ENCODE measurements around the gene DCUN1D1.

DNA sequence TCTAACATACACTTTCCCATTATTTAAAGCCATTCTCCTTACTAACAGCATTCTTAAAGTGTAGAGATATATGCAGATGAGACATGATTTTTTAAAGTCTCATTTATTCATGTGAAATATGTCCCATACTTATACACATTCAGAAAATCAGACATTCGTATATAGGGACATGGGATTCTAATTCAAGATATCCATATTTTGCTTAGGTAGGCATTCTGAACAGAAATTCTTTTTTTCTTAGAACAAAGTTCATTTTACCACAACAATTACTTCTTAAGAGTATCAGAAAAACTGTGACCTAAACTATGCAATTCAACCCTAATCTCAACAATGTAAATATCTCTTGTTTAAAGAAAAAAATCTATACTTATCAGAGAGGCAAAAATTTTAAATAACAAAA lies 16.2 kb downstream of the DCUN1D1 start:
- TF ChIP-seq, protein P1, sequence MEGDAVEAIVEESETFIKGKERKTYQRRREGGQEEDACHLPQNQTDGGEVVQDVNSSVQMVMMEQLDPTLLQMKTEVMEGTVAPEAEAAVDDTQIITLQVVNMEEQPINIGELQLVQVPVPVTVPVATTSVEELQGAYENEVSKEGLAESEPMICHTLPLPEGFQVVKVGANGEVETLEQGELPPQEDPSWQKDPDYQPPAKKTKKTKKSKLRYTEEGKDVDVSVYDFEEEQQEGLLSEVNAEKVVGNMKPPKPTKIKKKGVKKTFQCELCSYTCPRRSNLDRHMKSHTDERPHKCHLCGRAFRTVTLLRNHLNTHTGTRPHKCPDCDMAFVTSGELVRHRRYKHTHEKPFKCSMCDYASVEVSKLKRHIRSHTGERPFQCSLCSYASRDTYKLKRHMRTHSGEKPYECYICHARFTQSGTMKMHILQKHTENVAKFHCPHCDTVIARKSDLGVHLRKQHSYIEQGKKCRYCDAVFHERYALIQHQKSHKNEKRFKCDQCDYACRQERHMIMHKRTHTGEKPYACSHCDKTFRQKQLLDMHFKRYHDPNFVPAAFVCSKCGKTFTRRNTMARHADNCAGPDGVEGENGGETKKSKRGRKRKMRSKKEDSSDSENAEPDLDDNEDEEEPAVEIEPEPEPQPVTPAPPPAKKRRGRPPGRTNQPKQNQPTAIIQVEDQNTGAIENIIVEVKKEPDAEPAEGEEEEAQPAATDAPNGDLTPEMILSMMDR (IDR thresholded peaks at IDR 0.05), result no peak
- no peak for TF ChIP-seq POLR2A (IDR thresholded peaks at IDR 0.05)
